VCaP (cell line): ENCODE measurements around the gene NAV2.

ENCODE experiments used
- H3K27ac ChIP-seq: fragments of 450-650 bp; 2 replicates; pipeline ENCODE4 v1.5.1; 2017
- TF ChIP-seq, protein P1 (sequence below): fragments of 450-650 bp; conservative IDR thresholded peaks from 2 replicates; pipeline ENCODE4 v1.5.1; 2017; ENCODE audit warnings: mild to moderate bottlenecking, moderate library complexity

Gene NAV2

DNA sequence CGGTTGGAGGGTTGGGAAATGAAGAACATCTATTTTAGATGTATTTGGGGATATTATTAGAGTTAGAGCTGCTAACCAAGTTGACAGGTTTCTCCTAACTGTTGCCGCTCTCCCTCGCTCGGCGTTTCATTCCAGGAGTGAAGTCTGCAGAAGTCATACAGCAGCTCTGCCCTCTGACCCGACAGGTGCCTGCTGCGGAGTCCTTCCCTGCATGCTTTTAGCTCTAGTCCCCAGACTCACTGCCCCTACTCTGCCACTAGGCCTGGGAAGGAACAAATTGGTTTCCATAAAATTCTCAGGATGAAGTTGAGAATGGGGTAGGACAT is 322.7 kb downstream of the NAV2 start:
- H3K27ac ChIP-seq = no peak overlapping the region
- TF ChIP-seq, protein P1, sequence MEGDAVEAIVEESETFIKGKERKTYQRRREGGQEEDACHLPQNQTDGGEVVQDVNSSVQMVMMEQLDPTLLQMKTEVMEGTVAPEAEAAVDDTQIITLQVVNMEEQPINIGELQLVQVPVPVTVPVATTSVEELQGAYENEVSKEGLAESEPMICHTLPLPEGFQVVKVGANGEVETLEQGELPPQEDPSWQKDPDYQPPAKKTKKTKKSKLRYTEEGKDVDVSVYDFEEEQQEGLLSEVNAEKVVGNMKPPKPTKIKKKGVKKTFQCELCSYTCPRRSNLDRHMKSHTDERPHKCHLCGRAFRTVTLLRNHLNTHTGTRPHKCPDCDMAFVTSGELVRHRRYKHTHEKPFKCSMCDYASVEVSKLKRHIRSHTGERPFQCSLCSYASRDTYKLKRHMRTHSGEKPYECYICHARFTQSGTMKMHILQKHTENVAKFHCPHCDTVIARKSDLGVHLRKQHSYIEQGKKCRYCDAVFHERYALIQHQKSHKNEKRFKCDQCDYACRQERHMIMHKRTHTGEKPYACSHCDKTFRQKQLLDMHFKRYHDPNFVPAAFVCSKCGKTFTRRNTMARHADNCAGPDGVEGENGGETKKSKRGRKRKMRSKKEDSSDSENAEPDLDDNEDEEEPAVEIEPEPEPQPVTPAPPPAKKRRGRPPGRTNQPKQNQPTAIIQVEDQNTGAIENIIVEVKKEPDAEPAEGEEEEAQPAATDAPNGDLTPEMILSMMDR = no peak

DNA sequence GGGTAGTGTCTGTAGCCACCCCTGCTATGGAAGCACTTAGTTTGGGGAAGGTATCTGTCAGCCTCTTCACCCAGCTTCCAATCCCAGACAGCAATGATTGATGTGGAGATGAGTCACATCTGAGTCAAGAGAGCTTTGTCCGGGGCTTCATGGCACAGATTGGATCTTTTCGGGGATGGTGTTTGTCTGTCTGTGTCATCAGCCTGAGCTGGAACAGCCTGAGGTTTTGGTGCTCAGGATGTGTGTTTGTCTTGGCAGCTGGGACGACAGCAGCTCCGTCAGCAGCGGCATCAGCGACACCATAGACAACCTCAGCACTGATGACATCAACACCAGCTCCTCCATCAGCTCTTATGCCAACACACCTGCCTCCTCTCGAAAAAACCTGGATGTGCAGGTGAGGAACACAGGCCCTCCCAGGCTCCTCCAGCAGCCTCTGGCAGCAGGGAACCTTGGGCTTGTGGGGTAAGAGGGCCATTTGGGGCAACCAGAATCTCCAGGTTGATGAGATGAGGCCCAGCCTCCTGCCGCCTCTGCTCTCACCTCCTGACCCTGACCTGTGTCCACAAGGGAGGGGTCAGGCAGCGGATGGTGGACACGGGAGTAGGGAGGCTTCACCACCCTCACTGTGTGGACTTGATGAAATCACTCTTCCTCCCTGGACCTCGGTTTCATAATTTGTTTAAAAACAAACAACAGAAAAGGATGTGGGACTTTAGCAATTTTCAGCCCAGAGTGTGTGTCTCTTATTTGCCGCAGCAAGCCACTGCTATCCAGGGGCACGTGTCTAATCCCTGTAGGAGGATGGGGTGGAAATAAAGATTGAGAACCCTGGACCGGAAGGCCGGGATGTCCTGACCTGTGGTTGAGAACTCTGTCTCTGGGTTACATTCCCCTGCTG is 323.3 kb downstream of the NAV2 start:
- TF ChIP-seq, protein P1 = no peak
- no peak overlapping the region for H3K27ac ChIP-seq

DNA sequence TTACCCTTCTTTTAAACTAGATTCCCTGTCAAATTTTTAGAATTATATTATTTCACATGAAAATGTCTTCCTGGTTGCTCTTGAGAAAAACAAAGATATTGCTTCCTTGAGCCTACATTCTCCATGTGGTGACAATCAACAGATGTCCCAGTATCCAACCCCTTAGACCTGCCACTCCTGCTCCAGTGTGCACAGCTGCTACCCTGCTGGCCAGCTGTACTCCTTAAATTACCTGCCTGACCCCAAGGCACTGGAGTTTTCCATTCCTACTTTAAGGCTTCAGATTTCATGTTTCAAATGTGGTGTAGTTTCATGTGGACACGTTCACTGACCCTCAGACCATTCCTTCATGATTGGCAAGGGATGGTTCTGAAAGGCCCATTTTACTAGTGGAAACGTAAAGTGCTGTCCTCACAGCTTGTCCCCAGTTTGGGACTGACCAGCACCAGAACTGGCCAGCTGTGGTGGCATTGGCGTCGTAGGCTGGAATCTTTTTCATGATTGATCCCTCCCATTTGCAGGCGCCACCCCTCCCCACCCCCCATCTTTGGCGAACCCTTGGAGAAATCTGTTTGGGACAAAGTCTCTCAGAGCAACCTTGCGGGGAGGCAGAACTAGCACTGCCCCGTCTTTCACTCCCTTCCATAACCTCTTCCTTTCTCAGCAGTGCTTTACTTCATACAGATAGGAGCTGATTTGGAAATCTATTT is 324.1 kb downstream of the NAV2 start:
- H3K27ac ChIP-seq = no peak overlapping the region
- TF ChIP-seq, protein P1 = no peak

DNA sequence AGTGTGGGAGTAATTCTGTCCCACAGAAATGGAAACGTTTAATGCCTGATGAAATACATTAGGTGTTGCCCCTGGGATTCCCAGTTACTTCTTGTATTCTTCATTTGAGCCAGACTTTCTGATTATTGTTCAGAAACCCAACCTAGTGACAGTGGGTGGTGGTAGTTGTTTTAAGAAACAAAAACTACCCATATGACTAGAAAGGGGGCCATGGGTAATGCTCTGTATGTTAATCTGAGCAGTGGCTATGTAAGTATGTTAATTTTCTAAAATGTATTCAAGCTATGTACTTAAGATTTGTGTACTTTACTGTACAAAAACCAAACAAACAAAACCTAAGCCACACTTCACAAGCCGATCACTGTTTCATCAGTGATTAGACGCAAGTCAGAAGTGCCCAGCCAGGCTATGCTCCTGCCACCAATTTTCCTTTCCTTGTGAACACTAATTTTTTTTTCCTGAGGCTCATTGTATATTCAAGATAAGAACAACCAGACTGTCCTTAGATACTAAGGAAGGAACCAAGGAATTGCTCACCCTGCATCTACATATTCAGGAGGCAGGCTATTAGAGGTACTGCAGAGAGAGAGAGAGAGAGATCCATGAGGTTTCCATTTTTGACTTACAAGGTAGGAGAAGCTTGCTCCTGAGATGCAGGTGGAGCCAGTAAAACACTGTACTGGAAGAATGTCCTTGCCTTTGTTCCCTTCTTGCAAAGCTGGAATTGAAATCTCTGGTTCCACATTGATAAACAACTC is 324.9 kb downstream of the NAV2 start:
- H3K27ac ChIP-seq = no peak overlapping the region
- TF ChIP-seq, protein P1 = no peak

DNA sequence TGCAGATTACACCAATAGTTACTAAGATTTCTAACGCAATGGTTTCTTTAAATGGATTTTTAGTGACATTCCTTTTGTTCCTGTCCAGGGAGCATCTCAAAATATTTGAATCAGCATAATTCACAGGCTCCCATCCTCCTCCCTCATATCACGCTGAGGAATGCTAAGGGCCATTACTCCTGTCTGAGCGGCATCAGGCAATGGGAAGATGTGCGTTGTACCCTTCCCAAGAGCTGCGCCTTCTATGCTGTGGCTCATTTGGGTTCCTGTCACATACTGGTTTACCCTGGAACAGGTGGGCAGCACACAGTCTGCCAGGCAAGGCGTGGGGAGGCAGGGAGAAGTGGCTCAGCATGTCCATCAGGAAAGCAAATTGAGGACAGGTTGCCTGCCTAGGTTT is 325.8 kb downstream of the NAV2 start:
- no peak overlapping the region for H3K27ac ChIP-seq
- TF ChIP-seq, protein P1 = no peak

DNA sequence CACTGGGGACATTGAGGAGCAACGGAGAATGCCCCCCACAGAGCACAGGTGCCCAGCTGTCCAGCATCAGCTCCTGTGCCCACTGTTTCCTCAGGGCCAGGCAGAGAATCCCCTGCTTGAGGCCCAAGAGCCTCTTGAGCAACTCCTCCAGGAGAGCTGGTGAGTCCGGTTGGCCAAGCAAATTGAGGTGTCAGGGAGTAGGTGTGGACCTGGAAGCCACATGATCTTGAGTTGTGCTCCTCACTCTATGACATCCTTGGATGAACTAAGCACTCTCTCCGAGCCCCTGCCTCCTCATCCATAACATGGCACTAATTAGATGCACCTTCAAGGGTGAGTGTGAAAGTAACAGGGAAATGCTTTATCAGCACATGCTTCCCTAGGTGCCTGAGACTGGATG is 326.3 kb downstream of the NAV2 start:
- TF ChIP-seq, protein P1 = no peak
- H3K27ac ChIP-seq = no peak overlapping the region

DNA sequence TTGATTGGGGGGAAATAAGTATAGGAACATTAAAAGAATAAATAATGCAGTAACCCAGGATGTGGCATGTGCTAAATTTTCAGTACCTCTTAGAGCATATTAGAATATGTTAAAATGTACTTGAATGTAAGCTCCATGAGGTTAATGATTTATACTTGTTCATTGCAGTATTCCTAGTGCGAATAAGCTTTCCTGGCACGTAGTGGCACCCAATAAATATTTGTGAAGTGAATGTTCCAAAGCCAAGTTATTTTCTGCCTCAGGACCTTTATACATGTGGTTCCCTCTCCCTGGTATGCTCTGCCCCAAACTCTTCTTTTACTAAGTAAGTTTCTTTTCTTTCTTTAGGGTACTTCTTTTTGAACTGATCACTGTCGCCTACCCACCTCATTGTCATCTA is 328.9 kb downstream of the NAV2 start:
- TF ChIP-seq, protein P1 = no peak
- H3K27ac ChIP-seq = no peak overlapping the region
